GM12865 (cell line): ENCODE measurements around the gene ENTPD8.

Experiments used
- DNase-seq: peaks from one replicate; pipeline ENCODE4 v3.0.0; 2010; ENCODE audit warnings: low read depth
- H3K4me3 ChIP-seq: 2 replicates; pipeline ENCODE4 v1.5.1; 2011; ENCODE audit warnings: mild to moderate bottlenecking, low read depth, low read length, control low read depth
- TF ChIP-seq, protein P1 (sequence below): IDR thresholded peaks from 2 replicates; pipeline ENCODE4 v1.5.1; 2011; ENCODE audit warnings: low read length, control low read depth, low read depth, inconsistent platforms; ENCODE audit not compliant: insufficient read depth; ENCODE audit errors: missing control alignments

ENTPD8 gene

DNA sequence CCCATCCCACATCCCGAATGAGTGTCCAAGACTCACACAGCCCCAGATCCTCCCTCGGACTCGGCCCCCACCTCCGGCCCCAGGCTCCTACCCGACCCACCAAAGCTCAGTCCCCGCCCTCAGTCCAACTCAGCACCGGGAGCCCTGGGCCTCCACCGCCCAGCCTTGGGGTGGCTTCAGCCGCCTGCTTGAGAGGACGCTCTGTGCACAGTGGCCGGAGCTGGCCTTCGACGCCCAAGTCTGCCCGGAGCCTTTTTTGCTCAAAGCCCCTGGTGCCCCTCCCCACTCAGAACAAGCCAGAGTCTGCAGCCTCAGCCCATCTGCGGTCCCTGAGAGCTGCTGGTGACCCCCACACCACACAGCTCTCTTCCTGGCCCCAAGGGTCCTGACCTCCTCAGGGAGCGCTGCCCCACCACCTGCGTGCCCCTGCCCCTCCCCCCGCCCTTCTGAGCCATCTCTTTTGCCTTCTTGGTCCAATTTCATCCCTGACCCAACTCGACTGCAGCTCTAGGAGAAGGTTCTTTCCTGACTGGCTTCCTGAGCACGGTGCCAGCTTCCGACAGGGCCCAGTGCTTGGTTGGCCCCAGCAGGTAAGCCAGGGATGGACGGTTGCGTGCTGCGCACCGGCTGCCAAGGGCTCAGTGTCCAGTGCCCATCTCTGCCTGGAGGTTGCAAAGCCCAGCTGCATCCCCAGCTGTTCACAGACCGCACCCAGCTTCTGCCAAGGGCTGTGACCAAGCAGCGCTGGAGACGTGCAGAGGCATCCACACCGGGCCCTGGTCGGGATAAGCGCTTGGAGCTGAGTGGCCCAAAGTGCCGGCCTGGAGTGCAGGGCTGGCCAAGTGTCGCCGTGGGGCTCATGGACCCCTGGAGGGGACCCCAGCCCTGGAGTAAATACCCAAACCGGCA, 45.6 kb upstream of the ENTPD8 start:
- H3K4me3 ChIP-seq, result no peak overlapping the region
- TF ChIP-seq, protein P1, sequence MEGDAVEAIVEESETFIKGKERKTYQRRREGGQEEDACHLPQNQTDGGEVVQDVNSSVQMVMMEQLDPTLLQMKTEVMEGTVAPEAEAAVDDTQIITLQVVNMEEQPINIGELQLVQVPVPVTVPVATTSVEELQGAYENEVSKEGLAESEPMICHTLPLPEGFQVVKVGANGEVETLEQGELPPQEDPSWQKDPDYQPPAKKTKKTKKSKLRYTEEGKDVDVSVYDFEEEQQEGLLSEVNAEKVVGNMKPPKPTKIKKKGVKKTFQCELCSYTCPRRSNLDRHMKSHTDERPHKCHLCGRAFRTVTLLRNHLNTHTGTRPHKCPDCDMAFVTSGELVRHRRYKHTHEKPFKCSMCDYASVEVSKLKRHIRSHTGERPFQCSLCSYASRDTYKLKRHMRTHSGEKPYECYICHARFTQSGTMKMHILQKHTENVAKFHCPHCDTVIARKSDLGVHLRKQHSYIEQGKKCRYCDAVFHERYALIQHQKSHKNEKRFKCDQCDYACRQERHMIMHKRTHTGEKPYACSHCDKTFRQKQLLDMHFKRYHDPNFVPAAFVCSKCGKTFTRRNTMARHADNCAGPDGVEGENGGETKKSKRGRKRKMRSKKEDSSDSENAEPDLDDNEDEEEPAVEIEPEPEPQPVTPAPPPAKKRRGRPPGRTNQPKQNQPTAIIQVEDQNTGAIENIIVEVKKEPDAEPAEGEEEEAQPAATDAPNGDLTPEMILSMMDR, result no peak
- no peak for DNase-seq

DNA sequence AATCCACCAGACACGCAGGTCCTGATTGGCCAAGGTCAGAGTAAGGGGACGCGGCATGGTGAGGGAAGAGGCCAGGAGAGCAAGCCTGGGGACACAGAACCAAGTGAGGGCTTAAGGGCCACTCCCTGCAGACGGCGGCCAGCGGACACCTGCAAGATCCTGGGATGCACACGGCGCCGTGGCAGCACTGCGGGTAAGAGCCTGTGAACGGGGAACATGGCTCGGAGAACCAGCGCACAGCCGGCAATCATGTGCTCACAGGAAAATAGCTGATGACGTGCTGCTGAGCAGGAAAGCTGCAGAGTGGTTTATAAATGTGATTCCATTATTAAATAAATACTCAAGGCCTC, 45.0 kb upstream of the ENTPD8 start:
- H3K4me3 ChIP-seq, result no peak overlapping the region
- TF ChIP-seq, protein P1, result no peak
- no peak for DNase-seq

DNA sequence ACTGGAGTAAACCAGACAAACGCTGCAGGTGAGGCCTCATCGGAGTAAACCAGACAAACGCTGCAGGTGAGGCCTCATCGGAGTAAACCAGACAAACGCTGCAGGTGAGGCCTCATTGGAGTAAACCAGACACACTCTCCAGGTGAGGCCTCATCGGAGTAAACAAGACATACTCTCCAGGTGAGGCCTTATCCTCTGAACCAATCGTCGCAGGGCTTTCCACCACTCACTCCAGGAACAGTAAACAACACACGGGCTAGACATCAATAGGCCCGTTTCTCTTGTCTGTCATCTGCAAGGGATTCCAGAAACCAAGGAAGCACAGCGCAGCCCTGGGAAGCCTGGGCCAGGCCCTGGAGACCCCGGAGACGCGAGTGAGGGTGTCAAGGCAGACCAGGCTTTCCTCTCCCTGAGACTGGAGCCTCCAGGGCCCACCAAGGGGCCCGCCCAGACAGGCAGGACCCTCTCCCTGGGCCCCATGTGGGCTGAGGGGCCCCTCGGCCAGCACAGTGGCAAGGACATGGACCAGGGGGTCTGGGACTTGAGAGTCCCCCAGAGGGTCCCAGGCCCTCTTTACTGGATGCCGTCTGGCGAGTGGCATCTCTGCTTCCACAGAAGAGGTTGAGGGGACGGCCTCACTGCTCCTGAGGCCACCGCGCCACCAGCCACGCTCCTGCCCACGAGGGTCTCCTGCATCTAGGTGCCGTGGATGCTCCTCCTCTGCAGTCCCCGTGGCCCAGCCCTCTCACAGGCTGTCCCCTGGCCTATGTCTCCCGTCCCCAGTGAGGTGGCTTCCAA, 44.4 kb upstream of the ENTPD8 start:
- H3K4me3 ChIP-seq, result no peak overlapping the region
- TF ChIP-seq, protein P1, result no peak
- DNase-seq, result no peak

DNA sequence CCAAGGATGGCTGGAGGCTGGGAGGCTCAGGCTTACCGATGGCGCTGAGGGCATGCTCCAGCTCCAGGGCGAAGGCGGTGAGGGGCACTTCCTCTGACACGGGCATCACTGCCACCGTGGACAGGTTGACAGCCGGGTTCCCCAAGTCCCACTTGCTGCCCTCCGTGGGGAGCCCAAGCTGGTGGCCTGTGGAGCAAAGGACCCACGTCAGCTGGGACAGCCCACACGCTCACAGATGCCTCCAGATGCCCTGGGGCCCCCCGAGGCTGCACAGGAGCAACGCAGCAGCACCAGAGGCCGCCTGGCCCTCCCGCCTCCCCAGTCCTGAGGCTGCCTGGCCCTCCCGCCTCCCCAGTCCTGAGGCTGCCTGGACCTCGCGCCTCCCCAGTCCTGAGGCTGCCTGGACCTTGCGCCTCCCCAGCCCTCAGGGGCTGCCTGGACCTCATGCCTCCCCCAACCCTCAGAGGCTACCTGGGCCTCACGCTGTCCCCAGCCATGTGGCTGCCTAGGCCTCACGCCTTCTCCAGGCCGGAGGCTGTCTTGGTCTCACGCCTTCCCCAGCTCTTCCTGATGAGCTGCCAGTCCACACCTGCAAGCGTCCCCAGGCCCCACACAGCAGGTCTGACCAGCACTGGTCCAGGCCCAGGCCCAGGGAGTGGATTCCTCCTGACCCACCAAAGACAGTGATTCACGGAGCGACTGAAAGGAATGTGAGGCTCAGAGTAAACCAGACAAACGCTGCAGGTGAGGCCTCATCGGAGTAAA, 43.6 kb upstream of the ENTPD8 start:
- H3K4me3 ChIP-seq, result no peak overlapping the region
- TF ChIP-seq, protein P1, result no peak
- no peak for DNase-seq

DNA sequence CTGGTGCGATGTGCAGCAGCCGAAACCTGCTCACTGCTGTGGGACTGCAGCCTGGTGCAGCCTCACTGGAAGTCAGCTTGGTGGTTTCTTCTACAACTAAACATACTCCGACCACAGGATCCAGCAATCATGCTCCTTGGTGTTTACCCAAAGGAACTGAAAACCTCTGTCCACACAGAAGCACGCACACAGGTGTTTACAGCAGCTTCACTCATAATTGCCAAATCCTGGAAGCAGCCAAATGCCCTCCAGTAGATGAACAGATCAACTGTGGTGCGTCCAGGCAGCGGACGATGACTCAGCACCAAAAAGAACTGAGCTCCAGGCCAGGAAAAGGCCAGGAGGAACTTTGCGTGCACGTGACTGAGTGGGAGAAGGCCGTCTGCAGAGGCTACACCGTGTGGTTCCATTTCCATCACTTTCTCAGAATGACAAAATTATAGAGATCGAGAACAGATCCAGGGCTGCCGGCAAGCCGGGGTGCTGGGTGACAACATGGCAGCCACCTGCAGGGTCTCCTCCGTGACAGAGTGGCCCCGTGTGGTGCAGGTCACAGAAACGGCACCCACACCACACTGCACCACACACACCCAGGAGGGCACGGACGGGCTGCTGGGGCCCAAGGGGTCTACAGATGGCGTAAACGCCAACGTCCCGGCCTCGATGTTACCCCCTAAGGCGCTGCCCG, 41.1 kb upstream of the ENTPD8 start:
- no peak for DNase-seq
- no peak overlapping the region for H3K4me3 ChIP-seq
- TF ChIP-seq, protein P1, result no peak
